ENCODE data around the gene SMIM10L2A.
"Not testable (repeated sequence)": the region's sequence is repeated elsewhere in the genome, so short reads cannot be mapped to it uniquely, and the experiment has no call there.

The SMIM10L2A gene

GRCh38 chrX:135422810-135423168 is 1.0 kb downstream of the SMIM10L2A start:
- DNase-seq = not testable (repeated sequence)

- peak in 4 of 51 donors; percentile 0 to 26 (median 10) for DNase-seq
Measured at GRCh38 chrX:135423173-135423864, 1.6 kb downstream of the SMIM10L2A start.

GRCh38 chrX:135424469-135424868 is 2.7 kb downstream of the SMIM10L2A start:
- DNase-seq = no peak

- no peak for DNase-seq
Measured at GRCh38 chrX:135425026-135425965, 3.6 kb downstream of the SMIM10L2A start.

- DNase-seq = no peak
Measured at GRCh38 chrX:135429429-135429828, 7.7 kb downstream of the SMIM10L2A start.

- no peak for DNase-seq
Measured at GRCh38 chrX:135431886-135432285, 10.1 kb downstream of the SMIM10L2A start.

GRCh38 chrX:135432453-135432852 is 10.7 kb downstream of the SMIM10L2A start:
- no peak for DNase-seq

GRCh38 chrX:135432881-135433521 is 11.3 kb downstream of the SMIM10L2A start:
- DNase-seq = peak in 1 of 51 donors; percentile 4

GRCh38 chrX:135433531-135434257 is 11.9 kb downstream of the SMIM10L2A start:
- no peak for DNase-seq

GRCh38 chrX:135434258-135435138 is 12.8 kb downstream of the SMIM10L2A start:
- DNase-seq = no peak

- no peak for DNase-seq
Measured at GRCh38 chrX:135435139-135435922, 13.6 kb downstream of the SMIM10L2A start.

- no peak for DNase-seq
Measured at GRCh38 chrX:135435933-135436332, 14.2 kb downstream of the SMIM10L2A start.

- no peak for DNase-seq
Measured at GRCh38 chrX:135436456-135436855, 14.7 kb downstream of the SMIM10L2A start.

- DNase-seq = no peak
Measured at GRCh38 chrX:135436966-135437866, 15.5 kb downstream of the SMIM10L2A start.

- DNase-seq = no peak
Measured at GRCh38 chrX:135437867-135438733, 16.4 kb downstream of the SMIM10L2A start.

GRCh38 chrX:135438734-135439043 is 16.9 kb downstream of the SMIM10L2A start:
- no peak for DNase-seq

Data from hypothalamus (tissue), 51 donors.